ENCODE measurements around the gene ZNF544. TPM values are rescaled to one million over a fixed set of nuclear protein-coding genes. Genes with fewer than 3 reads are reported as not detected.
A peak's percentile ranks its signal among the peaks of the same experiment; 100 is the strongest.

The ZNF544 gene
- total RNA-seq, 1 experiment from 2014 or later, result 63.8 TPM

DNA sequence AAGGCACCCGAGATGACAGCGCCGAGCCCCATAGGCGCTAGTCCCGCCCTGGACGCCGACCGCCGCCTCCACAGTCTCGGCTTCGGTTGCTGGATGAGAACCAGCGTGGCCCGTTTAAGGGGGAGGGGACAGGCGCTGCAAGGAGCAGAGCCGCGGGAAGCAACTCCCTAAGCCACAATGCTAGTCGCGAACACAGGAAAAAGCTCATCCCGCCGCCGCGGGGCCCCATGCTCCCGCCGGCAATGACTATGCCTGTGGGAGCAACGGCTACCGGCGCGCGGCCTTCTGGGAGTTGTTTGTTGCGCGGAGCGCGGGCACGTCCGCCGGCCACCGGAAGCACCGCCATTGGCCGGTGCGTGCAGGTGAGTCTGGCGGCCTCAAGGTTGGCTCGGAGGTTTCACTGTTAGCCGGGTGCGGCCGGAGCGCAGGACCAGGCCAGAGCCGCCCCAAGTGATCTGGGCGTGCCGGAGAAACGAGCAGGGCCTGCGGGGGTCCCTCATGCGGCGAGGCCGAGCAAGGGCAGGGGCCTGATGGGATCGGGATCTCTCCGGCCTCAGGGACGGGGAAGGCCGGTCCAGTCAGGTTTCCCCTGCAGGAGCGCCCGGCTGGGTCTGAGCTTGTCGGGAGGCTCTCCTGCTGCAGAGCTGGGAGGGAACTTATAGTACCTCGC lies at the start of gene ZNF544 (continued):
- TF ChIP-seq, protein P1, sequence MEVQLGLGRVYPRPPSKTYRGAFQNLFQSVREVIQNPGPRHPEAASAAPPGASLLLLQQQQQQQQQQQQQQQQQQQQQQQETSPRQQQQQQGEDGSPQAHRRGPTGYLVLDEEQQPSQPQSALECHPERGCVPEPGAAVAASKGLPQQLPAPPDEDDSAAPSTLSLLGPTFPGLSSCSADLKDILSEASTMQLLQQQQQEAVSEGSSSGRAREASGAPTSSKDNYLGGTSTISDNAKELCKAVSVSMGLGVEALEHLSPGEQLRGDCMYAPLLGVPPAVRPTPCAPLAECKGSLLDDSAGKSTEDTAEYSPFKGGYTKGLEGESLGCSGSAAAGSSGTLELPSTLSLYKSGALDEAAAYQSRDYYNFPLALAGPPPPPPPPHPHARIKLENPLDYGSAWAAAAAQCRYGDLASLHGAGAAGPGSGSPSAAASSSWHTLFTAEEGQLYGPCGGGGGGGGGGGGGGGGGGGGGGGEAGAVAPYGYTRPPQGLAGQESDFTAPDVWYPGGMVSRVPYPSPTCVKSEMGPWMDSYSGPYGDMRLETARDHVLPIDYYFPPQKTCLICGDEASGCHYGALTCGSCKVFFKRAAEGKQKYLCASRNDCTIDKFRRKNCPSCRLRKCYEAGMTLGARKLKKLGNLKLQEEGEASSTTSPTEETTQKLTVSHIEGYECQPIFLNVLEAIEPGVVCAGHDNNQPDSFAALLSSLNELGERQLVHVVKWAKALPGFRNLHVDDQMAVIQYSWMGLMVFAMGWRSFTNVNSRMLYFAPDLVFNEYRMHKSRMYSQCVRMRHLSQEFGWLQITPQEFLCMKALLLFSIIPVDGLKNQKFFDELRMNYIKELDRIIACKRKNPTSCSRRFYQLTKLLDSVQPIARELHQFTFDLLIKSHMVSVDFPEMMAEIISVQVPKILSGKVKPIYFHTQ (CRISPR knock-in tag; IDR thresholded peaks at IDR 0.05), result no peak
- TF ChIP-seq, protein P2, sequence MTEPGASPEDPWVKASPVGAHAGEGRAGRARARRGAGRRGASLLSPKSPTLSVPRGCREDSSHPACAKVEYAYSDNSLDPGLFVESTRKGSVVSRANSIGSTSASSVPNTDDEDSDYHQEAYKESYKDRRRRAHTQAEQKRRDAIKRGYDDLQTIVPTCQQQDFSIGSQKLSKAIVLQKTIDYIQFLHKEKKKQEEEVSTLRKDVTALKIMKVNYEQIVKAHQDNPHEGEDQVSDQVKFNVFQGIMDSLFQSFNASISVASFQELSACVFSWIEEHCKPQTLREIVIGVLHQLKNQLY (CRISPR knock-in tag; IDR thresholded peaks at IDR 0.05), result no peak
- TF ChIP-seq ZNF317 (CRISPR knock-in tag; IDR thresholded peaks at IDR 0.05; ENCODE audit: borderline replicate concordance, low read depth) (no peak), ZNF138 (CRISPR knock-in tag; conservative IDR thresholded peaks at IDR 0.05) (no peak), TEAD1 (CRISPR knock-in tag; IDR thresholded peaks at IDR 0.05) (peak; percentile 75), JAZF1 (CRISPR knock-in tag; IDR thresholded peaks at IDR 0.05) (no peak), FOXK1 (CRISPR knock-in tag; IDR thresholded peaks at IDR 0.05) (peak; percentile 93), RORB (CRISPR knock-in tag; IDR thresholded peaks at IDR 0.05) (no peak), ELF4 (CRISPR knock-in tag; IDR thresholded peaks at IDR 0.05; ENCODE audit: low read depth) (0 out of 2 replicates have a peak, but pooled peaks have one; percentile 48), GRHL2 (CRISPR knock-in tag; IDR thresholded peaks at IDR 0.05; ENCODE audit: insufficient replicate concordance, severe bottlenecking) (no peak), FOXP1 (CRISPR knock-in tag; IDR thresholded peaks at IDR 0.05; ENCODE audit: borderline replicate concordance) (peak; percentile 95), EMX1 (CRISPR knock-in tag; IDR thresholded peaks at IDR 0.05) (no peak), OVOL2 (CRISPR knock-in tag; IDR thresholded peaks at IDR 0.05; ENCODE audit: borderline replicate concordance) (no peak), NFE2L1 (CRISPR knock-in tag; IDR thresholded peaks at IDR 0.05) (peak; percentile 85; the same call in 1 of the 2 replicates)
- TF ChIP-seq, protein P3, sequence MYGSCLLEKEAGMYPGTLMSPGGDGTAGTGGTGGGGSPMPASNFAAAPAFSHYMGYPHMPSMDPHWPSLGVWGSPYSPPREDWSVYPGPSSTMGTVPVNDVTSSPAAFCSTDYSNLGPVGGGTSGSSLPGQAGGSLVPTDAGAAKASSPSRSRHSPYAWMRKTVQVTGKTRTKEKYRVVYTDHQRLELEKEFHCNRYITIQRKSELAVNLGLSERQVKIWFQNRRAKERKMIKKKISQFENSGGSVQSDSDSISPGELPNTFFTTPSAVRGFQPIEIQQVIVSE (CRISPR knock-in tag; IDR thresholded peaks at IDR 0.05; ENCODE audit: borderline replicate concordance), result no peak
- TF ChIP-seq, protein P4, sequence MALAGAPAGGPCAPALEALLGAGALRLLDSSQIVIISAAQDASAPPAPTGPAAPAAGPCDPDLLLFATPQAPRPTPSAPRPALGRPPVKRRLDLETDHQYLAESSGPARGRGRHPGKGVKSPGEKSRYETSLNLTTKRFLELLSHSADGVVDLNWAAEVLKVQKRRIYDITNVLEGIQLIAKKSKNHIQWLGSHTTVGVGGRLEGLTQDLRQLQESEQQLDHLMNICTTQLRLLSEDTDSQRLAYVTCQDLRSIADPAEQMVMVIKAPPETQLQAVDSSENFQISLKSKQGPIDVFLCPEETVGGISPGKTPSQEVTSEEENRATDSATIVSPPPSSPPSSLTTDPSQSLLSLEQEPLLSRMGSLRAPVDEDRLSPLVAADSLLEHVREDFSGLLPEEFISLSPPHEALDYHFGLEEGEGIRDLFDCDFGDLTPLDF (CRISPR knock-in tag; IDR thresholded peaks at IDR 0.05), result no peak; the same call in 1 of the 2 replicates
- TF ChIP-seq, protein P5, sequence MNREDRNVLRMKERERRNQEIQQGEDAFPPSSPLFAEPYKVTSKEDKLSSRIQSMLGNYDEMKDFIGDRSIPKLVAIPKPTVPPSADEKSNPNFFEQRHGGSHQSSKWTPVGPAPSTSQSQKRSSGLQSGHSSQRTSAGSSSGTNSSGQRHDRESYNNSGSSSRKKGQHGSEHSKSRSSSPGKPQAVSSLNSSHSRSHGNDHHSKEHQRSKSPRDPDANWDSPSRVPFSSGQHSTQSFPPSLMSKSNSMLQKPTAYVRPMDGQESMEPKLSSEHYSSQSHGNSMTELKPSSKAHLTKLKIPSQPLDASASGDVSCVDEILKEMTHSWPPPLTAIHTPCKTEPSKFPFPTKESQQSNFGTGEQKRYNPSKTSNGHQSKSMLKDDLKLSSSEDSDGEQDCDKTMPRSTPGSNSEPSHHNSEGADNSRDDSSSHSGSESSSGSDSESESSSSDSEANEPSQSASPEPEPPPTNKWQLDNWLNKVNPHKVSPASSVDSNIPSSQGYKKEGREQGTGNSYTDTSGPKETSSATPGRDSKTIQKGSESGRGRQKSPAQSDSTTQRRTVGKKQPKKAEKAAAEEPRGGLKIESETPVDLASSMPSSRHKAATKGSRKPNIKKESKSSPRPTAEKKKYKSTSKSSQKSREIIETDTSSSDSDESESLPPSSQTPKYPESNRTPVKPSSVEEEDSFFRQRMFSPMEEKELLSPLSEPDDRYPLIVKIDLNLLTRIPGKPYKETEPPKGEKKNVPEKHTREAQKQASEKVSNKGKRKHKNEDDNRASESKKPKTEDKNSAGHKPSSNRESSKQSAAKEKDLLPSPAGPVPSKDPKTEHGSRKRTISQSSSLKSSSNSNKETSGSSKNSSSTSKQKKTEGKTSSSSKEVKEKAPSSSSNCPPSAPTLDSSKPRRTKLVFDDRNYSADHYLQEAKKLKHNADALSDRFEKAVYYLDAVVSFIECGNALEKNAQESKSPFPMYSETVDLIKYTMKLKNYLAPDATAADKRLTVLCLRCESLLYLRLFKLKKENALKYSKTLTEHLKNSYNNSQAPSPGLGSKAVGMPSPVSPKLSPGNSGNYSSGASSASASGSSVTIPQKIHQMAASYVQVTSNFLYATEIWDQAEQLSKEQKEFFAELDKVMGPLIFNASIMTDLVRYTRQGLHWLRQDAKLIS (CRISPR knock-in tag; IDR thresholded peaks at IDR 0.05; ENCODE audit: borderline replicate concordance), result no peak
- TF ChIP-seq, protein P6, sequence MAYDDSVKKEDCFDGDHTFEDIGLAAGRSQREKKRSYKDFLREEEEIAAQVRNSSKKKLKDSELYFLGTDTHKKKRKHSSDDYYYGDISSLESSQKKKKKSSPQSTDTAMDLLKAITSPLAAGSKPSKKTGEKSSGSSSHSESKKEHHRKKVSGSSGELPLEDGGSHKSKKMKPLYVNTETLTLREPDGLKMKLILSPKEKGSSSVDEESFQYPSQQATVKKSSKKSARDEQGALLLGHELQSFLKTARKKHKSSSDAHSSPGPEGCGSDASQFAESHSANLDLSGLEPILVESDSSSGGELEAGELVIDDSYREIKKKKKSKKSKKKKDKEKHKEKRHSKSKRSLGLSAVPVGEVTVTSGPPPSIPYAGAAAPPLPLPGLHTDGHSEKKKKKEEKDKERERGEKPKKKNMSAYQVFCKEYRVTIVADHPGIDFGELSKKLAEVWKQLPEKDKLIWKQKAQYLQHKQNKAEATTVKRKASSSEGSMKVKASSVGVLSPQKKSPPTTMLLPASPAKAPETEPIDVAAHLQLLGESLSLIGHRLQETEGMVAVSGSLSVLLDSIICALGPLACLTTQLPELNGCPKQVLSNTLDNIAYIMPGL (CRISPR knock-in tag; IDR thresholded peaks at IDR 0.05), result peak; percentile 86
- TF ChIP-seq, protein P7, sequence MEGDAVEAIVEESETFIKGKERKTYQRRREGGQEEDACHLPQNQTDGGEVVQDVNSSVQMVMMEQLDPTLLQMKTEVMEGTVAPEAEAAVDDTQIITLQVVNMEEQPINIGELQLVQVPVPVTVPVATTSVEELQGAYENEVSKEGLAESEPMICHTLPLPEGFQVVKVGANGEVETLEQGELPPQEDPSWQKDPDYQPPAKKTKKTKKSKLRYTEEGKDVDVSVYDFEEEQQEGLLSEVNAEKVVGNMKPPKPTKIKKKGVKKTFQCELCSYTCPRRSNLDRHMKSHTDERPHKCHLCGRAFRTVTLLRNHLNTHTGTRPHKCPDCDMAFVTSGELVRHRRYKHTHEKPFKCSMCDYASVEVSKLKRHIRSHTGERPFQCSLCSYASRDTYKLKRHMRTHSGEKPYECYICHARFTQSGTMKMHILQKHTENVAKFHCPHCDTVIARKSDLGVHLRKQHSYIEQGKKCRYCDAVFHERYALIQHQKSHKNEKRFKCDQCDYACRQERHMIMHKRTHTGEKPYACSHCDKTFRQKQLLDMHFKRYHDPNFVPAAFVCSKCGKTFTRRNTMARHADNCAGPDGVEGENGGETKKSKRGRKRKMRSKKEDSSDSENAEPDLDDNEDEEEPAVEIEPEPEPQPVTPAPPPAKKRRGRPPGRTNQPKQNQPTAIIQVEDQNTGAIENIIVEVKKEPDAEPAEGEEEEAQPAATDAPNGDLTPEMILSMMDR (IDR thresholded peaks at IDR 0.05), result no peak
- TF ChIP-seq, protein P8, sequence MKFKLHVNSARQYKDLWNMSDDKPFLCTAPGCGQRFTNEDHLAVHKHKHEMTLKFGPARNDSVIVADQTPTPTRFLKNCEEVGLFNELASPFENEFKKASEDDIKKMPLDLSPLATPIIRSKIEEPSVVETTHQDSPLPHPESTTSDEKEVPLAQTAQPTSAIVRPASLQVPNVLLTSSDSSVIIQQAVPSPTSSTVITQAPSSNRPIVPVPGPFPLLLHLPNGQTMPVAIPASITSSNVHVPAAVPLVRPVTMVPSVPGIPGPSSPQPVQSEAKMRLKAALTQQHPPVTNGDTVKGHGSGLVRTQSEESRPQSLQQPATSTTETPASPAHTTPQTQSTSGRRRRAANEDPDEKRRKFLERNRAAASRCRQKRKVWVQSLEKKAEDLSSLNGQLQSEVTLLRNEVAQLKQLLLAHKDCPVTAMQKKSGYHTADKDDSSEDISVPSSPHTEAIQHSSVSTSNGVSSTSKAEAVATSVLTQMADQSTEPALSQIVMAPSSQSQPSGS (CRISPR knock-in tag; IDR thresholded peaks at IDR 0.05; ENCODE audit: borderline replicate concordance, low read depth), result peak; percentile 44; the same call in 1 of the 2 replicates
- TF ChIP-seq, protein P9, sequence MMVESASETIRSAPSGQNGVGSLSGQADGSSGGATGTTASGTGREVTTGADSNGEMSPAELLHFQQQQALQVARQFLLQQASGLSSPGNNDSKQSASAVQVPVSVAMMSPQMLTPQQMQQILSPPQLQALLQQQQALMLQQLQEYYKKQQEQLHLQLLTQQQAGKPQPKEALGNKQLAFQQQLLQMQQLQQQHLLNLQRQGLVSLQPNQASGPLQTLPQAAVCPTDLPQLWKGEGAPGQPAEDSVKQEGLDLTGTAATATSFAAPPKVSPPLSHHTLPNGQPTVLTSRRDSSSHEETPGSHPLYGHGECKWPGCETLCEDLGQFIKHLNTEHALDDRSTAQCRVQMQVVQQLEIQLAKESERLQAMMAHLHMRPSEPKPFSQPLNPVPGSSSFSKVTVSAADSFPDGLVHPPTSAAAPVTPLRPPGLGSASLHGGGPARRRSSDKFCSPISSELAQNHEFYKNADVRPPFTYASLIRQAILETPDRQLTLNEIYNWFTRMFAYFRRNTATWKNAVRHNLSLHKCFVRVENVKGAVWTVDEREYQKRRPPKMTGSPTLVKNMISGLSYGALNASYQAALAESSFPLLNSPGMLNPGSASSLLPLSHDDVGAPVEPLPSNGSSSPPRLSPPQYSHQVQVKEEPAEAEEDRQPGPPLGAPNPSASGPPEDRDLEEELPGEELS (CRISPR knock-in tag; IDR thresholded peaks at IDR 0.05), result peak; percentile 79; the same call in 1 of the 2 replicates

Data from WTC11 (cell line).